Measurements from ENCODE around the gene MARCHF4.
"Not testable (repeated sequence)": the region's sequence is repeated elsewhere in the genome, so short reads cannot be mapped to it uniquely, and the experiment has no call there.

The MARCHF4 gene

GRCh38 chr2:216389570-216389969 is 17.3 kb upstream of the MARCHF4 start:
- DNase-seq: peak; percentile 23

- DNase-seq: no peak
Observed at GRCh38 chr2:216388046-216388884, 16.0 kb upstream of the MARCHF4 start.

GRCh38 chr2:216387262-216387661 is 15.0 kb upstream of the MARCHF4 start:
- no peak for DNase-seq

- no peak for DNase-seq
Observed at GRCh38 chr2:216385478-216385877, 13.2 kb upstream of the MARCHF4 start.

GRCh38 chr2:216384409-216384808 is 12.1 kb upstream of the MARCHF4 start:
- DNase-seq: not testable (repeated sequence)

- DNase-seq: no peak
Observed at GRCh38 chr2:216379977-216380376, 7.7 kb upstream of the MARCHF4 start.

- DNase-seq: no peak
Observed at GRCh38 chr2:216375286-216375685, 3.0 kb upstream of the MARCHF4 start.

GRCh38 chr2:216373896-216374295 is 1.6 kb upstream of the MARCHF4 start:
- no peak for DNase-seq

GRCh38 chr2:216372761-216373291 is 543 bp upstream of the MARCHF4 start:
- no peak for DNase-seq

GRCh38 chr2:216370961-216371712 is 1.1 kb downstream of the MARCHF4 start:
- DNase-seq: no peak

- DNase-seq: no peak
Observed at GRCh38 chr2:216369821-216370220, 2.5 kb downstream of the MARCHF4 start.

GRCh38 chr2:216366777-216367471 is 5.4 kb downstream of the MARCHF4 start:
- DNase-seq: no peak

- no peak for DNase-seq
Observed at GRCh38 chr2:216365518-216365917, 6.8 kb downstream of the MARCHF4 start.

GRCh38 chr2:216363221-216363620 is 9.1 kb downstream of the MARCHF4 start:
- DNase-seq: no peak

GRCh38 chr2:216362730-216363129 is 9.6 kb downstream of the MARCHF4 start:
- DNase-seq: no peak

- DNase-seq: no peak
Observed at GRCh38 chr2:216355711-216356110, 16.6 kb downstream of the MARCHF4 start.

- no peak for DNase-seq
Observed at GRCh38 chr2:216354306-216354705, 18.0 kb downstream of the MARCHF4 start.

- DNase-seq: no peak
Observed at GRCh38 chr2:216352653-216353270, 19.5 kb downstream of the MARCHF4 start.

GRCh38 chr2:216351172-216351925 is 20.9 kb downstream of the MARCHF4 start:
- DNase-seq: no peak

GRCh38 chr2:216350214-216350791 is 22.0 kb downstream of the MARCHF4 start:
- DNase-seq: no peak

GRCh38 chr2:216349366-216349765 is 22.9 kb downstream of the MARCHF4 start:
- DNase-seq: no peak

Measured in SIG-M5 (cell line).